Astrocyte (in vitro differentiated cells and primary cell): ENCODE data around the gene OSM.

Experiments used
- EZH2 ChIP-seq: IDR thresholded peaks from 2 replicates; pipeline ENCODE4 v1.6.1; 2012; ENCODE audit warnings: mild to moderate bottlenecking, low read length, inconsistent platforms; ENCODE audit not compliant: insufficient read depth
- TF ChIP-seq, protein P1 (sequence below): IDR thresholded peaks from 2 replicates; pipeline ENCODE4 v1.5.1; 2011; ENCODE audit warnings: low read depth, mild to moderate bottlenecking, inconsistent platforms, low read length, moderate library complexity; ENCODE audit not compliant: insufficient read depth

DNA sequence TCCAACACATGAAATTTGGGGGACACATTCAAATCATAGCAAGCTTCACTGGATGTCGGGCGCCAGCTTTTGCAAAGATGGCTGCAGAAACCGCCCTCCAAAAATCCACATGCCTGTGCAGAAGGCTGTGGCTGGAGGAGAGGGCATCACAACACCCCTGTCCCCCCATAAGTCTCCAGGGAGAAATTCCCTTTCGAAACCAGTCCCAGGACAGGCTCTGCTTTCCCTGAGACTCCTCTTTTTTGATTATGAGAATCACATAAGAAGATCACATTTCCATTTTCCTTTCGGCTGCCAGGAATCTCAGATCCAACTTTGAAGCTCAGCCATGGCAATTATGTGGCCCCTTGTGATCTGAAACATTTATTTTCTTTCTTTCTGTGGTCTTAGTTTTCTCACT, 29.8 kb downstream of the OSM start:
- TF ChIP-seq, protein P1, sequence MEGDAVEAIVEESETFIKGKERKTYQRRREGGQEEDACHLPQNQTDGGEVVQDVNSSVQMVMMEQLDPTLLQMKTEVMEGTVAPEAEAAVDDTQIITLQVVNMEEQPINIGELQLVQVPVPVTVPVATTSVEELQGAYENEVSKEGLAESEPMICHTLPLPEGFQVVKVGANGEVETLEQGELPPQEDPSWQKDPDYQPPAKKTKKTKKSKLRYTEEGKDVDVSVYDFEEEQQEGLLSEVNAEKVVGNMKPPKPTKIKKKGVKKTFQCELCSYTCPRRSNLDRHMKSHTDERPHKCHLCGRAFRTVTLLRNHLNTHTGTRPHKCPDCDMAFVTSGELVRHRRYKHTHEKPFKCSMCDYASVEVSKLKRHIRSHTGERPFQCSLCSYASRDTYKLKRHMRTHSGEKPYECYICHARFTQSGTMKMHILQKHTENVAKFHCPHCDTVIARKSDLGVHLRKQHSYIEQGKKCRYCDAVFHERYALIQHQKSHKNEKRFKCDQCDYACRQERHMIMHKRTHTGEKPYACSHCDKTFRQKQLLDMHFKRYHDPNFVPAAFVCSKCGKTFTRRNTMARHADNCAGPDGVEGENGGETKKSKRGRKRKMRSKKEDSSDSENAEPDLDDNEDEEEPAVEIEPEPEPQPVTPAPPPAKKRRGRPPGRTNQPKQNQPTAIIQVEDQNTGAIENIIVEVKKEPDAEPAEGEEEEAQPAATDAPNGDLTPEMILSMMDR = no peak
- TF ChIP-seq EZH2 = no peak
